Measurements from ENCODE around the gene SS18L1.

DNA sequence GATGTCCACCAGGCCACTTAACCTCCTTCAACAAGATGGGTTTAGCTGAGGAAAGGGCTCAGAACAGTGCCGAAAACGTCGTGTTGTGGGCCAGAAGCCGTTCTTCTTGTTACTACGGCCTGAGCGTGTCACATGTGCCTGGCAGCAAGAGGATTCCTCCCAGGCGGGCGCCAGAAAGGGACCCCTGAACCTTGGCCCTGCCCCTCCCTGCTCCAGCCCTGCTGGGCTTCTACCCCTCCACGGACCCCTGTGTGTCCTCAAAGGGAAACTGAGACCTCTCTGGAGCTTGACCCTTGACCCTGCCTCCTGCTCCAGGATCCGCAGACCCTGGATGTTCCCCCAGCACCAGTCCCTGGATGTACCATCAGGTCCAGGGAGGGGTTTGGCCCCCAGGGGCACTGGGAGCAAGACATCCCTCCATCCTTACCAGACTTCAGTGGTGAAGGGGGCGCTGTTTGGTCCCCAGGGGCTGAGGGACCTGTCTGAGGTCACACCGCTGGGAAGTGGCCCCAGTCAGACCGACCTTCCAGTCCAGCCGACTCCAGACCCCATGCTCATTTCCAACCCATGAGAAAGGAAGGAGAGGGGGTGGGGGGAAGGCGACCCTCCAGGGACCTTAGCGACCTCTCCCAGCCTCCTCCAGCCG, 66.4 kb downstream of the SS18L1 start:
- TF ChIP-seq EZH2 (IDR thresholded peaks at IDR 0.05; ENCODE audit: low read depth) = no peak
- TF ChIP-seq, protein P1, sequence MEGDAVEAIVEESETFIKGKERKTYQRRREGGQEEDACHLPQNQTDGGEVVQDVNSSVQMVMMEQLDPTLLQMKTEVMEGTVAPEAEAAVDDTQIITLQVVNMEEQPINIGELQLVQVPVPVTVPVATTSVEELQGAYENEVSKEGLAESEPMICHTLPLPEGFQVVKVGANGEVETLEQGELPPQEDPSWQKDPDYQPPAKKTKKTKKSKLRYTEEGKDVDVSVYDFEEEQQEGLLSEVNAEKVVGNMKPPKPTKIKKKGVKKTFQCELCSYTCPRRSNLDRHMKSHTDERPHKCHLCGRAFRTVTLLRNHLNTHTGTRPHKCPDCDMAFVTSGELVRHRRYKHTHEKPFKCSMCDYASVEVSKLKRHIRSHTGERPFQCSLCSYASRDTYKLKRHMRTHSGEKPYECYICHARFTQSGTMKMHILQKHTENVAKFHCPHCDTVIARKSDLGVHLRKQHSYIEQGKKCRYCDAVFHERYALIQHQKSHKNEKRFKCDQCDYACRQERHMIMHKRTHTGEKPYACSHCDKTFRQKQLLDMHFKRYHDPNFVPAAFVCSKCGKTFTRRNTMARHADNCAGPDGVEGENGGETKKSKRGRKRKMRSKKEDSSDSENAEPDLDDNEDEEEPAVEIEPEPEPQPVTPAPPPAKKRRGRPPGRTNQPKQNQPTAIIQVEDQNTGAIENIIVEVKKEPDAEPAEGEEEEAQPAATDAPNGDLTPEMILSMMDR (conservative IDR thresholded peaks at IDR 0.05) = no peak
